ENCODE measurements around the gene HYCC1. TPM values are rescaled to one million over a fixed set of nuclear protein-coding genes. Genes with fewer than 3 reads are reported as not detected.

HYCC1 gene
- total RNA-seq, 1 experiment from 2014 or later: 46.2 TPM

GRCh38 chr7:22985436-22985835 lies 28.5 kb downstream of the HYCC1 start:
- H3K4me3 Mint-ChIP-seq (ENCODE audit: unreplicated experiment): no peak overlapping the region
- Histone ChIP-seq H3K4me1 (no peaks in the 10 kb centered on the region), H3K27me3 (replicated peaks; ENCODE audit: control insufficient read depth, insufficient read depth, low read length) (no peaks in the 10 kb centered on the region), H3K4me3 (ENCODE audit: low read depth, low read length) (no peak overlapping the region), H3K36me3 (ENCODE audit: control insufficient read depth, insufficient read depth, low read length) (peaks cover 2% of the 10 kb centered on the region; the same call in 1 of the 2 replicates), H3K9me3 (no peaks in the 10 kb centered on the region)
- TF ChIP-seq CTCF (IDR thresholded peaks at IDR 0.05; ENCODE audit: insufficient read depth in 1 of 2, low read depth in 1 of 2, low read length in 1 of 2, severe bottlenecking in 1 of 2, unreplicated experiment in 1 of 2): no peak
- CTCF ChIA-PET: no interaction called here
- POLR2A ChIA-PET: no interaction called here
- no peak overlapping the region for H3K27ac Mint-ChIP-seq (ENCODE audit: unreplicated experiment)
- no TSS peak for BruUV-seq (replicated peaks)
- intact Hi-C loops (cut with micrococcal nuclease; ENCODE audit: unreplicated experiment): no loop called here
- no peaks in the 10 kb centered on the region for H3K9me3 Mint-ChIP-seq (ENCODE audit: unreplicated experiment)
- no peak for DNase-seq
- H3K36me3 Mint-ChIP-seq (ENCODE audit: insufficient read depth, unreplicated experiment): peaks cover 6% of the 10 kb centered on the region
- no peaks in the 10 kb centered on the region for H3K4me1 Mint-ChIP-seq (ENCODE audit: low read depth, unreplicated experiment)
- no peaks in the 10 kb centered on the region for H3K27me3 Mint-ChIP-seq (ENCODE audit: insufficient read depth, unreplicated experiment)

- ChIA-PET POLR2A (no interaction called here), CTCF (no interaction called here)
- BruUV-seq (replicated peaks): no TSS peak
- intact Hi-C loops (cut with micrococcal nuclease; ENCODE audit: unreplicated experiment): no loop called here
- no peaks in the 10 kb centered on the region for H3K4me1 Mint-ChIP-seq (ENCODE audit: low read depth, unreplicated experiment)
- peaks cover 2% of the 10 kb centered on the region; the same call in 1 of the 2 replicates for H3K36me3 ChIP-seq (ENCODE audit: control insufficient read depth, insufficient read depth, low read length)
- no peaks in the 10 kb centered on the region for H3K9me3 ChIP-seq
- no peaks in the 10 kb centered on the region for H3K27me3 ChIP-seq (replicated peaks; ENCODE audit: control insufficient read depth, insufficient read depth, low read length)
- no peaks in the 10 kb centered on the region for H3K9me3 Mint-ChIP-seq (ENCODE audit: unreplicated experiment)
- no peak for TF ChIP-seq CTCF (IDR thresholded peaks at IDR 0.05; ENCODE audit: insufficient read depth in 1 of 2, low read depth in 1 of 2, low read length in 1 of 2, severe bottlenecking in 1 of 2, unreplicated experiment in 1 of 2)
- no peak overlapping the region for H3K4me3 ChIP-seq (ENCODE audit: low read depth, low read length)
- H3K27ac Mint-ChIP-seq (ENCODE audit: unreplicated experiment): no peak overlapping the region
- no peaks in the 10 kb centered on the region for H3K36me3 Mint-ChIP-seq (ENCODE audit: insufficient read depth, unreplicated experiment)
- H3K4me1 ChIP-seq: no peaks in the 10 kb centered on the region
- no peak overlapping the region for H3K4me3 Mint-ChIP-seq (ENCODE audit: unreplicated experiment)
- H3K27me3 Mint-ChIP-seq (ENCODE audit: insufficient read depth, unreplicated experiment): no peaks in the 10 kb centered on the region
- DNase-seq: no peak
Observed at GRCh38 chr7:22983257-22983855, 30.6 kb downstream of the HYCC1 start.

- TF ChIP-seq CTCF (IDR thresholded peaks at IDR 0.05; ENCODE audit: insufficient read depth in 1 of 2, low read depth in 1 of 2, low read length in 1 of 2, severe bottlenecking in 1 of 2, unreplicated experiment in 1 of 2): no peak
- ChIA-PET POLR2A (no interaction called here), CTCF (no interaction called here)
- no peaks in the 10 kb centered on the region for H3K27me3 ChIP-seq (replicated peaks; ENCODE audit: control insufficient read depth, insufficient read depth, low read length)
- H3K36me3 ChIP-seq (ENCODE audit: control insufficient read depth, insufficient read depth, low read length): peaks cover 2% of the 10 kb centered on the region
- no peaks in the 10 kb centered on the region for H3K4me1 ChIP-seq
- H3K4me3 ChIP-seq (ENCODE audit: low read depth, low read length): no peak overlapping the region
- H3K4me3 Mint-ChIP-seq (ENCODE audit: unreplicated experiment): no peak overlapping the region
- no peak overlapping the region for H3K27ac Mint-ChIP-seq (ENCODE audit: unreplicated experiment)
- no peak for DNase-seq
- no peaks in the 10 kb centered on the region for H3K9me3 ChIP-seq
- no peaks in the 10 kb centered on the region for H3K9me3 Mint-ChIP-seq (ENCODE audit: unreplicated experiment)
- no TSS peak for BruUV-seq (replicated peaks)
- H3K4me1 Mint-ChIP-seq (ENCODE audit: low read depth, unreplicated experiment): no peaks in the 10 kb centered on the region
- intact Hi-C loops (cut with micrococcal nuclease; ENCODE audit: unreplicated experiment): no loop called here
- H3K27me3 Mint-ChIP-seq (ENCODE audit: insufficient read depth, unreplicated experiment): no peaks in the 10 kb centered on the region
- H3K36me3 Mint-ChIP-seq (ENCODE audit: insufficient read depth, unreplicated experiment): no peaks in the 10 kb centered on the region
Observed at GRCh38 chr7:22980422-22980821, 33.5 kb downstream of the HYCC1 start.

Measured in Caco-2 (cell line).